Ishikawa (cell line): ENCODE measurements around the gene FIGNL2.

Source experiments
- CEBPB ChIP-seq: IDR thresholded peaks from 2 replicates; pipeline ENCODE4 v1.6.1; 2012
- CREB1 ChIP-seq: IDR thresholded peaks from 2 replicates; pipeline ENCODE4 v1.6.1; 2012; ENCODE audit warnings: low read depth
- EGR1 ChIP-seq: IDR thresholded peaks from 2 replicates; pipeline ENCODE4 v1.6.1; 2012
- EP300 ChIP-seq: IDR thresholded peaks from 2 replicates; pipeline ENCODE4 v1.6.1; 2012; ENCODE audit warnings: borderline replicate concordance
- FOXM1 ChIP-seq: IDR thresholded peaks from 2 replicates; pipeline ENCODE4 v1.6.1; 2012; ENCODE audit warnings: low read depth, borderline replicate concordance
- NFIC ChIP-seq: IDR thresholded peaks from 2 replicates; pipeline ENCODE4 v1.6.1; 2012
- RAD21 ChIP-seq: IDR thresholded peaks from 2 replicates; pipeline ENCODE4 v1.6.1; 2012; ENCODE audit warnings: low read depth
- TAF1 ChIP-seq: IDR thresholded peaks from 2 replicates; pipeline ENCODE4 v1.6.1; 2012; ENCODE audit warnings: low read depth, mild to moderate bottlenecking
- TCF12 ChIP-seq: IDR thresholded peaks from 2 replicates; pipeline ENCODE4 v1.6.1; 2012; ENCODE audit warnings: low read depth
- TEAD4 ChIP-seq: IDR thresholded peaks from 2 replicates; pipeline ENCODE4 v1.6.1; 2012
- YY1 ChIP-seq: IDR thresholded peaks from 2 replicates; pipeline ENCODE4 v1.6.1; 2012; ENCODE audit warnings: low read depth
- ZBTB7A ChIP-seq: IDR thresholded peaks from 2 replicates; pipeline ENCODE4 v1.6.1; 2012; ENCODE audit warnings: low read depth
- TF ChIP-seq, protein P1 (sequence below): IDR thresholded peaks from 2 replicates; pipeline ENCODE4 v1.6.1; 2012; ENCODE audit warnings: low read depth, mild to moderate bottlenecking
- TF ChIP-seq, protein P2 (sequence below): IDR thresholded peaks from 2 replicates; pipeline ENCODE4 v1.6.1; 2012

DNA sequence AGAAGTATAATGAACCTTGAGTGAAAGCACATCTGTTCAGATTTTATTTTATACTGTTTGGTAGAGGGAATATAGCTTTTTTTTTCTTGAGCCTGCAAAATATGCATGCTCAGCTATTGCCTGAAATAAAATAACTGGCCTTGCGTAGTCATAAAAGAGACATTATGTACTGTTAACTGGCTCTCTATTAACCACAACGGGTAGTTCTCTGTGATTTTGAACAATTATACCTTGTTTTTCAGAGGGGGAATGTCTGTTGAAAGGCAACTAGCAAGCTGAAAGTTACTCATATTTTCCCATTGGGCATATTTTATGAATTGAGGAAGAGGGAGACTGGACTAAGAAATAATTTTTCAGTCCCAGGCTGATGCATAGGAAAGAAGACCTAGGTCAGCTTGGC lies 62.6 kb downstream of the FIGNL2 start:
- no peak for TF ChIP-seq CEBPB
- no peak for TF ChIP-seq TEAD4
- TF ChIP-seq, protein P1, sequence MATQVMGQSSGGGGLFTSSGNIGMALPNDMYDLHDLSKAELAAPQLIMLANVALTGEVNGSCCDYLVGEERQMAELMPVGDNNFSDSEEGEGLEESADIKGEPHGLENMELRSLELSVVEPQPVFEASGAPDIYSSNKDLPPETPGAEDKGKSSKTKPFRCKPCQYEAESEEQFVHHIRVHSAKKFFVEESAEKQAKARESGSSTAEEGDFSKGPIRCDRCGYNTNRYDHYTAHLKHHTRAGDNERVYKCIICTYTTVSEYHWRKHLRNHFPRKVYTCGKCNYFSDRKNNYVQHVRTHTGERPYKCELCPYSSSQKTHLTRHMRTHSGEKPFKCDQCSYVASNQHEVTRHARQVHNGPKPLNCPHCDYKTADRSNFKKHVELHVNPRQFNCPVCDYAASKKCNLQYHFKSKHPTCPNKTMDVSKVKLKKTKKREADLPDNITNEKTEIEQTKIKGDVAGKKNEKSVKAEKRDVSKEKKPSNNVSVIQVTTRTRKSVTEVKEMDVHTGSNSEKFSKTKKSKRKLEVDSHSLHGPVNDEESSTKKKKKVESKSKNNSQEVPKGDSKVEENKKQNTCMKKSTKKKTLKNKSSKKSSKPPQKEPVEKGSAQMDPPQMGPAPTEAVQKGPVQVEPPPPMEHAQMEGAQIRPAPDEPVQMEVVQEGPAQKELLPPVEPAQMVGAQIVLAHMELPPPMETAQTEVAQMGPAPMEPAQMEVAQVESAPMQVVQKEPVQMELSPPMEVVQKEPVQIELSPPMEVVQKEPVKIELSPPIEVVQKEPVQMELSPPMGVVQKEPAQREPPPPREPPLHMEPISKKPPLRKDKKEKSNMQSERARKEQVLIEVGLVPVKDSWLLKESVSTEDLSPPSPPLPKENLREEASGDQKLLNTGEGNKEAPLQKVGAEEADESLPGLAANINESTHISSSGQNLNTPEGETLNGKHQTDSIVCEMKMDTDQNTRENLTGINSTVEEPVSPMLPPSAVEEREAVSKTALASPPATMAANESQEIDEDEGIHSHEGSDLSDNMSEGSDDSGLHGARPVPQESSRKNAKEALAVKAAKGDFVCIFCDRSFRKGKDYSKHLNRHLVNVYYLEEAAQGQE: no peak
- no peak for TF ChIP-seq EP300
- no peak for TF ChIP-seq TAF1
- TF ChIP-seq, protein P2, sequence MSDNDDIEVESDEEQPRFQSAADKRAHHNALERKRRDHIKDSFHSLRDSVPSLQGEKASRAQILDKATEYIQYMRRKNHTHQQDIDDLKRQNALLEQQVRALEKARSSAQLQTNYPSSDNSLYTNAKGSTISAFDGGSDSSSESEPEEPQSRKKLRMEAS: no peak
- TF ChIP-seq YY1: no peak
- TF ChIP-seq NFIC: no peak
- no peak for TF ChIP-seq FOXM1
- TF ChIP-seq TCF12: no peak
- no peak for TF ChIP-seq CREB1
- TF ChIP-seq RAD21: no peak
- TF ChIP-seq EGR1: no peak
- no peak for TF ChIP-seq ZBTB7A
